H1 (cell line): ENCODE results near the gene NREP. TPM values are rescaled to one million over a fixed set of nuclear protein-coding genes. Genes with fewer than 3 reads are reported as not detected.

ENCODE experiments used
- CTCF ChIA-PET: fragments of 300-600 bp; sonication (Branson Sonifier 250); formaldehyde crosslinking; loops from one replicate; lab custom pipeline; 2021; ENCODE audit not compliant: partially characterized antibody; lab: Charles Lee
- POLR2A ChIA-PET: fragments of 300-600 bp; sonication (Branson Sonifier 250); formaldehyde crosslinking; loops from one replicate; lab custom pipeline; 2021; ENCODE audit warnings: inconsistent platforms; ENCODE audit not compliant: partially characterized antibody; lab: Charles Lee
- DNase-seq, 2 experiments: peaks; one replicate each; pipeline versions ENCODE4 v3.0.0 to v3.0.0-alpha.2; 2010 to 2022; ENCODE audit warnings: low spot score in 2 of 2, low read depth in 1 of 2, mixed read lengths in 1 of 2
- FAIRE-seq: peaks from 2 replicates; lab custom pipeline; 2011; peaks lifted over from hg19 to GRCh38; lab: Jason Lieb, UNC
- H2AFZ ChIP-seq: 2 replicates; pipeline ENCODE4 v1.8.1; 2012; ENCODE audit warnings: low read length, inconsistent platforms
- H2AK5ac ChIP-seq: 2 replicates; pipeline ENCODE4 v1.6.1; 2013; ENCODE audit warnings: low read depth, low read length
- H2BK120ac ChIP-seq: replicated peaks from 2 replicates; pipeline ENCODE3; 2013; ENCODE audit warnings: low read depth, low read length, inconsistent platforms
- H2BK12ac ChIP-seq: 2 replicates; pipeline ENCODE4 v1.6.1; 2013; ENCODE audit warnings: low read depth, low read length
- H2BK15ac ChIP-seq: 2 replicates; pipeline ENCODE4 v1.6.1; 2013; ENCODE audit warnings: low read length
- H2BK20ac ChIP-seq: 2 replicates; pipeline ENCODE4 v1.6.1; 2013; ENCODE audit warnings: low read length
- H2BK5ac ChIP-seq: 2 replicates; pipeline ENCODE4 v1.6.1; 2013; ENCODE audit warnings: low read depth, low read length
- H3K14ac ChIP-seq: 2 replicates; pipeline ENCODE4 v1.6.1; 2013; ENCODE audit warnings: inconsistent platforms; ENCODE audit not compliant: insufficient read length
- H3K18ac ChIP-seq: 2 replicates; pipeline ENCODE4 v1.6.1; 2013; ENCODE audit warnings: low read length; ENCODE audit errors: extremely low read depth
- H3K23ac ChIP-seq: 2 replicates; pipeline ENCODE4 v1.6.1; 2013; ENCODE audit warnings: inconsistent platforms; ENCODE audit not compliant: insufficient read length
- H3K23me2 ChIP-seq: 2 replicates; pipeline ENCODE4 v1.6.1; 2013; ENCODE audit warnings: low read depth, low read length
- H3K27ac ChIP-seq: 2 replicates; pipeline ENCODE4 v1.6.1; 2011; ENCODE audit warnings: low read depth, low read length, inconsistent platforms
- H3K27me3 ChIP-seq, 4 experiments: replicated peaks in 1 of 4; 1 replicate in 1 of 4; 2 replicates in 3 of 4; pipeline versions ENCODE4 v1.6.1 to v1.8.1; 2011 to 2013; ENCODE audit warnings: low read length in 3 of 4, mild to moderate bottlenecking in 3 of 4, inconsistent platforms in 2 of 4, mixed read lengths in 2 of 4, moderate library complexity in 1 of 4; ENCODE audit not compliant: control insufficient read depth in 3 of 4, insufficient read depth in 3 of 4; ENCODE audit errors: extremely low read depth in 1 of 4
- H3K36me3 ChIP-seq, 4 experiments: 2 replicates each; pipeline versions ENCODE4 v1.6.1 to v1.8.1; 2011 to 2013; ENCODE audit warnings: mild to moderate bottlenecking in 4 of 4, low read length in 3 of 4, moderate library complexity in 2 of 4, control low read depth in 1 of 4, inconsistent platforms in 1 of 4; ENCODE audit not compliant: insufficient read depth in 4 of 4, control insufficient read depth in 2 of 4
- H3K4ac ChIP-seq: replicated peaks from 2 replicates; pipeline ENCODE3; 2013; ENCODE audit warnings: low read length, low read depth, mixed read lengths, inconsistent platforms; ENCODE audit not compliant: insufficient read length
- H3K4me1 ChIP-seq, 4 experiments: replicated peaks in 1 of 4; 1 replicate in 1 of 4; 2 replicates in 3 of 4; pipeline versions ENCODE4 v1.6.1 to v1.8.1; 2011 to 2013; ENCODE audit warnings: low read length in 3 of 4, inconsistent platforms in 2 of 4, mixed read lengths in 1 of 4; ENCODE audit not compliant: insufficient read depth in 4 of 4, control insufficient read depth in 3 of 4
- H3K4me2 ChIP-seq, 2 experiments: 2 replicates each; pipeline versions ENCODE4 v1.6.1 to v1.8.1; 2011 to 2013; ENCODE audit warnings: low read depth in 2 of 2, low read length in 2 of 2, control low read depth in 1 of 2, inconsistent platforms in 1 of 2, mild to moderate bottlenecking in 1 of 2; ENCODE audit not compliant: insufficient read depth in 1 of 2
- H3K4me3 ChIP-seq, 4 experiments: fragments of 200-600, 300-600 bp in 1 of 4; sonication (generic), shearing (Covaris generic), sonication (Bioruptor Twin) in 1 of 4; 2 replicates each; pipeline versions ENCODE4 v1.5.1 to v1.8.1; 2011 to 2016; ENCODE audit warnings: low read length in 4 of 4, low read depth in 3 of 4, control low read depth in 2 of 4, inconsistent platforms in 2 of 4, mild to moderate bottlenecking in 2 of 4, mixed read lengths in 1 of 4, moderate library complexity in 1 of 4; ENCODE audit not compliant: insufficient read depth in 2 of 4; ENCODE audit errors: extremely low read depth in 1 of 4
- H3K56ac ChIP-seq: replicated peaks from 2 replicates; pipeline ENCODE3; 2013; ENCODE audit warnings: low read depth, mild to moderate bottlenecking, mixed read lengths, low read length, inconsistent platforms; ENCODE audit not compliant: insufficient read length
- H3K79me1 ChIP-seq: 2 replicates; pipeline ENCODE4 v1.6.1; 2013; ENCODE audit warnings: low read depth, low read length, control low read depth
- H3K79me2 ChIP-seq, 2 experiments: 2 replicates each; pipeline versions ENCODE4 v1.6.1 to v1.8.1; 2012 to 2013; ENCODE audit warnings: low read length in 2 of 2, mild to moderate bottlenecking in 2 of 2, inconsistent platforms in 1 of 2; ENCODE audit not compliant: insufficient read depth in 2 of 2, control insufficient read depth in 1 of 2
- H3K9ac ChIP-seq, 4 experiments: replicated peaks in 1 of 4; 1 replicate in 1 of 4; 2 replicates in 3 of 4; pipeline versions ENCODE4 v1.6.1 to v1.8.1; 2011 to 2013; ENCODE audit warnings: low read depth in 3 of 4, low read length in 3 of 4, control low read depth in 2 of 4, mild to moderate bottlenecking in 2 of 4, moderate library complexity in 2 of 4, inconsistent platforms in 1 of 4; ENCODE audit errors: extremely low read depth in 1 of 4
- H3K9me3 ChIP-seq, 2 experiments: 2 replicates each; pipeline versions ENCODE4 v1.6.1 to v1.8.1; 2012 to 2013; ENCODE audit warnings: mild to moderate bottlenecking in 2 of 2, moderate library complexity in 2 of 2, control low read depth in 1 of 2, inconsistent platforms in 1 of 2, low read depth in 1 of 2, low read length in 1 of 2, mixed read lengths in 1 of 2; ENCODE audit not compliant: insufficient read depth in 2 of 2
- H4K20me1 ChIP-seq, 2 experiments: replicated peaks in 1 of 2; 2 replicates each; pipeline versions ENCODE3 to v1.8.1; 2011 to 2013; ENCODE audit warnings: inconsistent platforms in 2 of 2, low read length in 2 of 2, mild to moderate bottlenecking in 1 of 2; ENCODE audit not compliant: insufficient read depth in 2 of 2, control insufficient read depth in 1 of 2
- H4K5ac ChIP-seq: 2 replicates; pipeline ENCODE4 v1.6.1; 2013; ENCODE audit warnings: low read length, low read depth, mixed read lengths, inconsistent platforms; ENCODE audit not compliant: insufficient read length
- H4K8ac ChIP-seq: 2 replicates; pipeline ENCODE4 v1.8.0; 2013; ENCODE audit warnings: mild to moderate bottlenecking, moderate library complexity, low read length, inconsistent platforms; ENCODE audit not compliant: insufficient read depth; ENCODE audit errors: extremely low read depth
- H4K91ac ChIP-seq: replicated peaks from 2 replicates; pipeline ENCODE3; 2013; ENCODE audit warnings: low read length, mixed read lengths, inconsistent platforms; ENCODE audit not compliant: insufficient read length
- CBX8 ChIP-seq: fragments of 300-800, 300-1000 bp; sonication (generic); IDR thresholded peaks from 2 replicates; pipeline ENCODE4 v1.7.1; 2016; ENCODE audit warnings: low read depth, low read length, borderline replicate concordance
- CHD1 ChIP-seq: IDR thresholded peaks from 2 replicates; pipeline ENCODE4 v1.6.1; 2012; ENCODE audit warnings: low read depth, low read length, improper control_type of control experiment
- CREB1 ChIP-seq: IDR thresholded peaks from 2 replicates; pipeline ENCODE4 v1.6.1; 2012; ENCODE audit warnings: inconsistent platforms
- NRF1 ChIP-seq: IDR thresholded peaks from 2 replicates; pipeline ENCODE4 v1.6.1; 2011; ENCODE audit warnings: mild to moderate bottlenecking, low read depth, low read length, improper control_type of control experiment
- POU5F1 ChIP-seq: IDR thresholded peaks from 2 replicates; pipeline ENCODE4 v1.6.1; 2011; ENCODE audit warnings: low read depth, mild to moderate bottlenecking, low read length, moderate library complexity
- RAD21 ChIP-seq, 2 experiments: IDR thresholded peaks in 1 of 2; conservative IDR thresholded peaks in 1 of 2; 2 replicates each; pipeline ENCODE4 v1.6.1; 2011; ENCODE audit warnings: low read depth in 2 of 2, low read length in 2 of 2, improper control_type of control experiment in 1 of 2, inconsistent platforms in 1 of 2, mild to moderate bottlenecking in 1 of 2, moderate library complexity in 1 of 2
- RBBP5 ChIP-seq: IDR thresholded peaks from 2 replicates; pipeline ENCODE4 v1.7.1; 2012; ENCODE audit warnings: low read depth, mild to moderate bottlenecking, inconsistent platforms, low read length, moderate library complexity, borderline replicate concordance
- RFX5 ChIP-seq: IDR thresholded peaks from 2 replicates; pipeline ENCODE4 v1.6.1; 2011; ENCODE audit warnings: low read depth, low read length, improper control_type of control experiment, borderline replicate concordance
- SP4 ChIP-seq: IDR thresholded peaks from 2 replicates; pipeline ENCODE4 v1.6.1; 2012; ENCODE audit warnings: low read length, inconsistent platforms
- SUZ12 ChIP-seq: fragments of 200-600 bp; sonication (generic); IDR thresholded peaks from 2 replicates; pipeline ENCODE4 v1.6.1; 2012; ENCODE audit warnings: mild to moderate bottlenecking, inconsistent platforms, low read length, moderate library complexity, mixed read lengths
- WGBS, 2 experiments: shearing (Covaris generic) in 1 of 2; methylation state at CpG; one replicate each; pipeline versions ENCODE4 v1.1.6 to v1.1.7; 2013 to 2015; ENCODE audit warnings: low lambda C conversion rate in 2 of 2, mixed read lengths in 2 of 2, inconsistent platforms in 1 of 2, low coverage in 1 of 2, missing lambda C conversion rate in 1 of 2; ENCODE audit not compliant: insufficient replicate concordance in 2 of 2, insufficient coverage in 1 of 2, insufficient read length in 1 of 2; ENCODE audit errors: extremely low coverage in 1 of 2, missing lambda C conversion rate in 1 of 2; 5-methylcytosine and 5-hydroxymethylcytosine counted together
- polyA plus RNA-seq, 7 experiments: library from polyadenylated mRNA; depleted of rRNA in 3 of 7; stranded (reverse) in 5 of 7; unstranded in 2 of 7; fragments of >200 nt in 5 of 7; fragments of 200-250 nt in 2 of 7; gene quantifications; 1 replicate in 5 of 7; 2 replicates in 1 of 7; 4 replicates in 1 of 7; pipeline versions ENCODE4 v1.2.1 to v1.2.3, GENCODE V29; 2011 to 2013; ENCODE audit warnings: missing spikeins in 2 of 7, mixed read lengths in 2 of 7
- total RNA-seq: library from RNA; stranded (reverse); fragmentation: NEBNext Ultra II Directional; extraction: Animal tissue kit (Norgen Biotek cat#: 25700); gene quantifications from 2 replicates; pipeline ENCODE4 v1.2.1, GENCODE V29; 2021
- TF ChIP-seq, protein P1 (sequence below): IDR thresholded peaks from 2 replicates; pipeline ENCODE4 v1.6.1; 2012; ENCODE audit warnings: inconsistent platforms
- TF ChIP-seq, protein P2 (sequence below), 3 experiments: IDR thresholded peaks; 1 replicate in 2 of 3; 2 replicates in 1 of 3; pipeline versions ENCODE4 v1.5.1 to v1.6.1; 2011; ENCODE audit warnings: low read length in 3 of 3, mild to moderate bottlenecking in 3 of 3, inconsistent platforms in 2 of 3, low read depth in 1 of 3, moderate library complexity in 1 of 3; ENCODE audit not compliant: insufficient read depth in 1 of 3; ENCODE audit errors: control extremely low read depth in 1 of 3

The NREP gene
- total and polyA plus RNA-seq, 2 of the 8 experiments (the other 6 are each of a cell fraction or from before 2014, with no cell fraction given), result 254 to 301 TPM

DNA sequence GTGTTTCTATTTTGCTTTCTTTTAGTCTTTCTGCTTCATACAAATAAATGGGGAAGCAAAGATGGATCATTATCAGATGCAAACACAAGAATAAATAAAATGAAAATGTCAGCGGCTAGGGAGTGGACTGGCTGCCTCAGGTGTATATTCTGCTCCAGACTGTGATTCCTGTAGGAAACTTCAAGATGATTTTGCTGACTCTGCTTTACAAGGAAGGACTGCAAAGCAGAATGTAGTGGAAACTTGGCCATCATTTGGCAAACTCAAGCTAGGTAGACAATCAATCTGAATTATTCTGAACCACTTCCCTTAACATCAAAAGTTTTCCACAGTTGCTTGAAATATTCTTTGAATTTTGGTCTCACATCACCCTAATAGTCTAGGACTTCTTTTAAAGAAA is 38.1 kb upstream of the NREP start:
- Histone ChIP-seq H2BK15ac (no peak overlapping the region), H2BK5ac (no peak overlapping the region), H3K18ac (no peak overlapping the region), H3K4me1 (no peaks in the 10 kb centered on the region), H3K4me2 (no peak overlapping the region), H2BK12ac (no peak overlapping the region), H3K79me2 (no peaks in the 10 kb centered on the region), H3K36me3 (no peaks in the 10 kb centered on the region), H3K14ac (no peak overlapping the region), H3K9me3 (no peaks in the 10 kb centered on the region), H4K8ac (no peak overlapping the region), H3K4me3 (no peak overlapping the region), H4K5ac (no peak overlapping the region), H4K91ac (no peak overlapping the region), H3K9ac (no peak overlapping the region), H2BK20ac (no peak overlapping the region), H2BK120ac (no peak overlapping the region), H3K27me3 (no peaks in the 10 kb centered on the region), H3K27ac (no peak overlapping the region), H3K56ac (no peak overlapping the region), H3K23me2 (no peaks in the 10 kb centered on the region), H3K4ac (no peak overlapping the region), H2AFZ (no peak overlapping the region), H3K79me1 (no peaks in the 10 kb centered on the region), H3K23ac (no peak overlapping the region), H4K20me1 (no peaks in the 10 kb centered on the region), H2AK5ac (no peak overlapping the region)
- FAIRE-seq, result no peak
- DNase-seq, result no peak
- WGBS, 2 experiments, result 100% methylated on average over 1 of the region's 1 CpG; no CpG with 5 or more reads in 1 of the 2 experiments
- ChIA-PET CTCF (no interaction called here), POLR2A (no interaction called here)
- TF ChIP-seq RFX5 (no peak), RAD21 (IDR thresholded peaks at IDR 0.05 in 1 of 2, conservative IDR thresholded peaks at IDR 0.05 in 1 of 2; ENCODE audit: low read depth in 2 of 2, low read length in 2 of 2) (no peak), SUZ12 (no peak), SP4 (no peak), CREB1 (no peak), POU5F1 (no peak), CHD1 (no peak), CBX8 (no peak), RBBP5 (no peak), NRF1 (no peak)
- TF ChIP-seq, protein P1, sequence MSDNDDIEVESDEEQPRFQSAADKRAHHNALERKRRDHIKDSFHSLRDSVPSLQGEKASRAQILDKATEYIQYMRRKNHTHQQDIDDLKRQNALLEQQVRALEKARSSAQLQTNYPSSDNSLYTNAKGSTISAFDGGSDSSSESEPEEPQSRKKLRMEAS, result no peak
- TF ChIP-seq, protein P2, sequence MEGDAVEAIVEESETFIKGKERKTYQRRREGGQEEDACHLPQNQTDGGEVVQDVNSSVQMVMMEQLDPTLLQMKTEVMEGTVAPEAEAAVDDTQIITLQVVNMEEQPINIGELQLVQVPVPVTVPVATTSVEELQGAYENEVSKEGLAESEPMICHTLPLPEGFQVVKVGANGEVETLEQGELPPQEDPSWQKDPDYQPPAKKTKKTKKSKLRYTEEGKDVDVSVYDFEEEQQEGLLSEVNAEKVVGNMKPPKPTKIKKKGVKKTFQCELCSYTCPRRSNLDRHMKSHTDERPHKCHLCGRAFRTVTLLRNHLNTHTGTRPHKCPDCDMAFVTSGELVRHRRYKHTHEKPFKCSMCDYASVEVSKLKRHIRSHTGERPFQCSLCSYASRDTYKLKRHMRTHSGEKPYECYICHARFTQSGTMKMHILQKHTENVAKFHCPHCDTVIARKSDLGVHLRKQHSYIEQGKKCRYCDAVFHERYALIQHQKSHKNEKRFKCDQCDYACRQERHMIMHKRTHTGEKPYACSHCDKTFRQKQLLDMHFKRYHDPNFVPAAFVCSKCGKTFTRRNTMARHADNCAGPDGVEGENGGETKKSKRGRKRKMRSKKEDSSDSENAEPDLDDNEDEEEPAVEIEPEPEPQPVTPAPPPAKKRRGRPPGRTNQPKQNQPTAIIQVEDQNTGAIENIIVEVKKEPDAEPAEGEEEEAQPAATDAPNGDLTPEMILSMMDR (IDR thresholded peaks at IDR 0.05; ENCODE audit: control extremely low read depth in 1 of 3, insufficient read depth in 1 of 3, low read depth in 1 of 3, low read length in 3 of 3), result no peak
